GM10847 (cell line): ENCODE measurements around the gene SUCO.

ENCODE experiments used
- POLR2A ChIP-seq: IDR thresholded peaks from 2 replicates; pipeline ENCODE4 v1.6.1; 2011; ENCODE audit not compliant: insufficient read length; ENCODE audit errors: extremely low read depth

Gene SUCO

GRCh38 chr1:172588296-172589291 lies 55.6 kb downstream of the SUCO start:
- no peak for TF ChIP-seq POLR2A

- TF ChIP-seq POLR2A = no peak
Measured at GRCh38 chr1:172589553-172589952, 56.6 kb downstream of the SUCO start.

- no peak for TF ChIP-seq POLR2A
Measured at GRCh38 chr1:172599912-172600311, 67.0 kb downstream of the SUCO start.

- no peak for TF ChIP-seq POLR2A
Measured at GRCh38 chr1:172600615-172601014, 67.7 kb downstream of the SUCO start.

- no peak for TF ChIP-seq POLR2A
Measured at GRCh38 chr1:172601046-172601630, 68.2 kb downstream of the SUCO start.

- TF ChIP-seq POLR2A = no peak
Measured at GRCh38 chr1:172602706-172603105, 69.8 kb downstream of the SUCO start.

GRCh38 chr1:172603816-172604215 lies 70.9 kb downstream of the SUCO start:
- TF ChIP-seq POLR2A = no peak

GRCh38 chr1:172605641-172606040 lies 72.7 kb downstream of the SUCO start:
- no peak for TF ChIP-seq POLR2A

- TF ChIP-seq POLR2A = no peak
Measured at GRCh38 chr1:172607145-172607544, 74.2 kb downstream of the SUCO start.

- TF ChIP-seq POLR2A = no peak
Measured at GRCh38 chr1:172608098-172608601, 75.2 kb downstream of the SUCO start.

- TF ChIP-seq POLR2A = no peak
Measured at GRCh38 chr1:172609528-172609927, 76.6 kb downstream of the SUCO start.

GRCh38 chr1:172612478-172612877 lies 79.5 kb downstream of the SUCO start:
- no peak for TF ChIP-seq POLR2A

- no peak for TF ChIP-seq POLR2A
Measured at GRCh38 chr1:172613294-172613693, 80.3 kb downstream of the SUCO start.

- no peak for TF ChIP-seq POLR2A
Measured at GRCh38 chr1:172616195-172616594, 83.2 kb downstream of the SUCO start.

GRCh38 chr1:172616636-172617035 lies 83.7 kb downstream of the SUCO start:
- no peak for TF ChIP-seq POLR2A

- TF ChIP-seq POLR2A = no peak
Measured at GRCh38 chr1:172622541-172622940, 89.6 kb downstream of the SUCO start.
